ENCODE data around the gene TANGO6. TPM values are rescaled to one million over a fixed set of nuclear protein-coding genes. Genes with fewer than 3 reads are reported as not detected.
A peak's percentile ranks its signal among the peaks of the same experiment; 100 is the strongest.

The TANGO6 gene
- total RNA-seq, 6 experiments from 2014 or later: 10.9 to 15.5 (median 14.2) TPM

DNA sequence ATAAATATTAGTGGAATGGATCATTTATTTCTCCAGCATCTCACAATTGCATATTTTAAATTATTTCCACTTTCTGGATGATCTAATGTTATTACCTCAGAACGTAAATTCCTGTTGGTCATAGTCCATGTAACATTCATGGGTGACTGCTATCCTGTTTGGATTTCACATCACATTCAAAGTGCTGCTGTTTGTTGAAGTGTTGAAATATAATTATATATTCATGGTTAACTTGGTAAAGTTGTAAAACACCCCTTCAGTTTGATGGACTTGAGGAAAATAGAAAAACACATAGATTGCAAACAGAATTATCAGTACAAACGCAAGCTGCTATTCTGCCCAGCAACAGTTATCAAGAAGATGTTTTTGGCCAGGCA is 59.6 kb downstream of the TANGO6 start:
- intact Hi-C loops (cut with DNase I): loop anchor here (5.0 to 10.0 kb wide), 2 partner anchors 202 to 219 kb away; partner anchors contain the start of gene HAS3 (in 1 of the 2)

DNA sequence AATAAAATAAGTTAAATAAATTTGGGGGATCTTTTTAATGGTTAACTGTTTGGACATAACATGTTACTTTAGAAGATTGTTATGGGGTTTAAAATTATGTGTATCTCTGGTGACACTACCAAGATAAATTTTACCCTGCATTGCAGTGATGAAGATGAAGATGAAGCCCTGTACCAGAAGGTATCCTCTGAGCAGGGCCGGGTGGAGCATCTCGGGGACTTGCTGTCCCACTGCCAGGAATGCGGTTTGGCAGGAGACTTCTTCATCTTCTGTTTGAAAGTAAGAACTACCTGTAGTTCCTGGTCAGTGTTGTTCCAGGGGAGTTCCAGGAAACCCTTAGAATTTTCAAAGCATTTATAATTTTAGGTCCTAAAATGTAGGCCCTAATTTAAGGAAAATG is 64.0 kb downstream of the TANGO6 start:
- Histone ChIP-seq H3K27me3 (no peaks in the 10 kb centered on the region), H3K36me3 (no peaks in the 10 kb centered on the region), H3K4me1 (peaks cover 0 to 44% (median 10%) of the 10 kb centered on the region in 4 donors), H3K4me3 (no peak overlapping the region), H3K9me3 (no peaks in the 10 kb centered on the region), H3K27ac (peak overlapping the region in 1 of 3 donors; percentile 69)
- TF ChIP-seq POLR2A (IDR thresholded peaks at IDR 0.05): no peak
- TF ChIP-seq, protein P1, sequence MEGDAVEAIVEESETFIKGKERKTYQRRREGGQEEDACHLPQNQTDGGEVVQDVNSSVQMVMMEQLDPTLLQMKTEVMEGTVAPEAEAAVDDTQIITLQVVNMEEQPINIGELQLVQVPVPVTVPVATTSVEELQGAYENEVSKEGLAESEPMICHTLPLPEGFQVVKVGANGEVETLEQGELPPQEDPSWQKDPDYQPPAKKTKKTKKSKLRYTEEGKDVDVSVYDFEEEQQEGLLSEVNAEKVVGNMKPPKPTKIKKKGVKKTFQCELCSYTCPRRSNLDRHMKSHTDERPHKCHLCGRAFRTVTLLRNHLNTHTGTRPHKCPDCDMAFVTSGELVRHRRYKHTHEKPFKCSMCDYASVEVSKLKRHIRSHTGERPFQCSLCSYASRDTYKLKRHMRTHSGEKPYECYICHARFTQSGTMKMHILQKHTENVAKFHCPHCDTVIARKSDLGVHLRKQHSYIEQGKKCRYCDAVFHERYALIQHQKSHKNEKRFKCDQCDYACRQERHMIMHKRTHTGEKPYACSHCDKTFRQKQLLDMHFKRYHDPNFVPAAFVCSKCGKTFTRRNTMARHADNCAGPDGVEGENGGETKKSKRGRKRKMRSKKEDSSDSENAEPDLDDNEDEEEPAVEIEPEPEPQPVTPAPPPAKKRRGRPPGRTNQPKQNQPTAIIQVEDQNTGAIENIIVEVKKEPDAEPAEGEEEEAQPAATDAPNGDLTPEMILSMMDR (IDR thresholded peaks at IDR 0.05): no peak
- no peak for DNase-seq
- no CpG with 5 or more reads among the region's 3 CpGs for WGBS (ENCODE audit: insufficient coverage, low coverage, low lambda C conversion rate, missing lambda C conversion rate)
- ATAC-seq: no peak
- intact Hi-C loops (cut with DNase I): loop anchor here in 1 of 2 donors (10.0 kb wide), 1 partner anchor 198 kb away; the partner anchor contains the start of gene HAS3

More for the DNA sequence above, 59.6 kb downstream of the TANGO6 start:
- H3K36me3 ChIP-seq: no peaks in the 10 kb centered on the region
- no peak overlapping the region for H3K4me3 ChIP-seq
- no peaks in the 10 kb centered on the region for H3K9me3 ChIP-seq
- DNase-seq: no peak
- peaks cover 0 to 45% (median 17%) of the 10 kb centered on the region in 4 donors for H3K4me1 ChIP-seq
- 39% methylated on average over 2 of the region's 2 CpGs for WGBS (ENCODE audit: insufficient coverage, low coverage, low lambda C conversion rate, missing lambda C conversion rate)
- ATAC-seq: peak in 1 of 4 donors; percentile 29
- H3K27me3 ChIP-seq: no peaks in the 10 kb centered on the region
- peak overlapping the region in 1 of 3 donors; percentile 76 for H3K27ac ChIP-seq
- TF ChIP-seq, protein P1 (IDR thresholded peaks at IDR 0.05): no peak
- TF ChIP-seq POLR2A (IDR thresholded peaks at IDR 0.05): no peak

DNA sequence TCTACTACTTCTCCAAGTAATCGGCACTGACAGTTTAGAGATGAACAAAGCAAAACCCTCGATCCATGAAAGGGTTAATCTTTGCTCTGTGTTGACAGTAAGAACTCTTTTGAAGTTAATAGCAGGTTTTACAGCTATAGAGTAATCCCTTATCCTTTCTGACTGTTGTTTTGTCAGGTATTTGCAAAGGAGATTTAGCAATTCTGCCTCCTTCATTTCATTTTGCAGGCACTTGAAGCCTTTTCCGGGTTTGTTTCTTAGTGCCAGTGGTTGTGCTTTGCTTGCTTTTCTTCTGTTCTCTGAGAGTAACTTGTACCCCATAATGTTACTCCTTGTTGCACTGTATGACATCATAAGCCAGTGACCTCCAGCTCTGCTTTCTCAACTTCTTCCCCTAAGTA is 64.5 kb downstream of the TANGO6 start:
- no peaks in the 10 kb centered on the region for H3K36me3 ChIP-seq
- H3K4me1 ChIP-seq: peaks cover 0 to 39% (median 8%) of the 10 kb centered on the region in 4 donors
- no peak for TF ChIP-seq POLR2A (IDR thresholded peaks at IDR 0.05)
- TF ChIP-seq, protein P1 (IDR thresholded peaks at IDR 0.05): no peak
- DNase-seq (no peak), ATAC-seq (no peak)
- H3K27me3 ChIP-seq: no peaks in the 10 kb centered on the region
- no peak overlapping the region for H3K4me3 ChIP-seq
- H3K27ac ChIP-seq: peak overlapping the region in 1 of 3 donors; percentile 69
- intact Hi-C loops (cut with DNase I): loop anchor here in 1 of 2 donors (10.0 kb wide), 1 partner anchor 197 kb away; the partner anchor contains the start of gene HAS3
- no peaks in the 10 kb centered on the region for H3K9me3 ChIP-seq
- WGBS (ENCODE audit: insufficient coverage, low coverage, low lambda C conversion rate, missing lambda C conversion rate): 32% methylated on average over 3 of the region's 3 CpGs

DNA sequence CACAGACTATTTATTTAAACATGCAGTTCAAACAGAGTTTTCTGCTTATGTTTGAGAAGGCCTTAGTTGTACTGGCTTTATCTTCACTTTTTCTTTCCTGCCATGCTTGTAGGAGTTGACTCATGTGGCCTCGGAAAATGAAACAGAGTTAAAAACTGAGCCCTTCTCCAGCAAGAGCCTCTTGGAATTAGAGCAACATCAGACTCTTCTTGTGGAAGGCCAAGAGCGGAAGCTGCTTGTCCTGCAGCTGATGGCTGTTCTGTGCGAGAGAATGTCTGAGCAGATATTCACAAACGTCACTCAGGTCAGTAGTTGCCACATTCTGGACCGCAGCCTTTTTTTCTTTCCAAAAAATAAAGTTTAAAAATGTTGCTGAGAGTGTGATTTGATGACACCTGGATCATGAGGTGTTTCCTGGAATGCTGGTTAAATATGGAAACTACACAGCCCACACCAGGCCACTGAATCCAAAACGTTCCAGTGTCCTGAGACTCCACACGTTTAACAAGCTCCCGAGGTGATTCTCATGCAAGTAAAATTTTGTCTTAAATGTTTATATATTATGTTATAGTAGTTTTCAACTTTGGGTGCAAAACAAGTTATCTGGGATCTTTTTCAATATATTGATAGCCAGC is 65.9 kb downstream of the TANGO6 start:
- peak overlapping the region in 2 of 3 donors; percentile 22 to 69 for H3K27ac ChIP-seq
- TF ChIP-seq, protein P1 (IDR thresholded peaks at IDR 0.05): no peak
- TF ChIP-seq POLR2A (IDR thresholded peaks at IDR 0.05): no peak
- peaks cover 0 to 34% (median 7%) of the 10 kb centered on the region in 4 donors for H3K4me1 ChIP-seq
- H3K27me3 ChIP-seq: no peaks in the 10 kb centered on the region
- intact Hi-C loops (cut with DNase I): loop anchor here in 1 of 2 donors (10.0 kb wide), 1 partner anchor 196 kb away; the partner anchor contains the start of gene HAS3
- H3K9me3 ChIP-seq: no peaks in the 10 kb centered on the region
- no peak overlapping the region for H3K4me3 ChIP-seq
- ATAC-seq (peak; percentile 70 to 80 (median 74)), DNase-seq (peak in 1 of 3 donors; percentile 51)
- H3K36me3 ChIP-seq: peaks cover 0 to 4% (median 0%) of the 10 kb centered on the region in 4 donors
- 29% methylated on average over 8 of the region's 8 CpGs for WGBS (ENCODE audit: insufficient coverage, low coverage, low lambda C conversion rate, missing lambda C conversion rate)
